Measurements from ENCODE around the gene CACNA1I.

DNA sequence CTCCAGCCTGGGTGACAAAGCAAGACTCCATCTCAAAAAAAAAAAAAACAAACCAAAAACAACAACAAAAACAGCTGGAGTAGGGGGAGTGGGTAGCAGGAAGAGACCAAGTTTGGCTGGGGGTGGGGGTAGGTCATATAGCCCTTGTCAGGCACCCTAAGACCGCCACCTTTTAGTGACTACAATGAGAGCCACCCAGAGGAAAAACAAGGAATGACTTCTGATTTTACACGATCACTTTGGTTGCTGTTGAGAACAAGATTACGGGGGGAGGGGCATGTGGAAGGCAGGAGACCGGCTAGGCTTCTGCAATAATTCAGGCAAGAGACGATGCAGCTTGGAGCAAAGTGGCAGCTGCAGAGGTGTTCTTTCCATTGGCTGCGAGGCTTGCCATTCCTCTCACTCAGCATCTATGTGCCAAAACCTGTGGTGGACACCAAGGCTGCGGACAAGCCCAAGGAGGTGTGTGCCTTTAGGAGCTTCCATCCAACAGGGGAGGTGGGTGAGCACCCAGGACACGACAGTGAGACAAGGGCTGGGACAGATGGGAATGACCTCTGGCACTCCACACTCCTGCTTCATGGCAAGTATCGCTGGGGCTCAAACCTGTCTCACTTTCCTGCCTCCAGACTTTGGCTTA, 39.7 kb upstream of the CACNA1I start:
- TF ChIP-seq, protein P1, sequence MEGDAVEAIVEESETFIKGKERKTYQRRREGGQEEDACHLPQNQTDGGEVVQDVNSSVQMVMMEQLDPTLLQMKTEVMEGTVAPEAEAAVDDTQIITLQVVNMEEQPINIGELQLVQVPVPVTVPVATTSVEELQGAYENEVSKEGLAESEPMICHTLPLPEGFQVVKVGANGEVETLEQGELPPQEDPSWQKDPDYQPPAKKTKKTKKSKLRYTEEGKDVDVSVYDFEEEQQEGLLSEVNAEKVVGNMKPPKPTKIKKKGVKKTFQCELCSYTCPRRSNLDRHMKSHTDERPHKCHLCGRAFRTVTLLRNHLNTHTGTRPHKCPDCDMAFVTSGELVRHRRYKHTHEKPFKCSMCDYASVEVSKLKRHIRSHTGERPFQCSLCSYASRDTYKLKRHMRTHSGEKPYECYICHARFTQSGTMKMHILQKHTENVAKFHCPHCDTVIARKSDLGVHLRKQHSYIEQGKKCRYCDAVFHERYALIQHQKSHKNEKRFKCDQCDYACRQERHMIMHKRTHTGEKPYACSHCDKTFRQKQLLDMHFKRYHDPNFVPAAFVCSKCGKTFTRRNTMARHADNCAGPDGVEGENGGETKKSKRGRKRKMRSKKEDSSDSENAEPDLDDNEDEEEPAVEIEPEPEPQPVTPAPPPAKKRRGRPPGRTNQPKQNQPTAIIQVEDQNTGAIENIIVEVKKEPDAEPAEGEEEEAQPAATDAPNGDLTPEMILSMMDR (IDR thresholded peaks at IDR 0.05): no peak
- no peak for TF ChIP-seq POLR2A (IDR thresholded peaks at IDR 0.05)
